ENCODE data around the gene GAMT. TPM values are rescaled to one million over a fixed set of nuclear protein-coding genes. Genes with fewer than 3 reads are reported as not detected.

The GAMT gene
- total and polyA plus RNA-seq, 2 of the 13 experiments (the other 11 are each of a cell fraction or from before 2014, with no cell fraction given), result 115 to 124 TPM

- peak; percentile 94 for TF ChIP-seq UBTF (CRISPR knock-in tag; IDR thresholded peaks at IDR 0.05)
- TF ChIP-seq SPEN (CRISPR knock-in tag; IDR thresholded peaks at IDR 0.05; ENCODE audit: low read depth), result peak; percentile 100
- TF ChIP-seq HNF1B (CRISPR knock-in tag; IDR thresholded peaks at IDR 0.05), result peak; percentile 88
- peak; percentile 94 for TF ChIP-seq ZNF704 (CRISPR knock-in tag; IDR thresholded peaks at IDR 0.05; ENCODE audit: borderline replicate concordance)
Observed at GRCh38 chr19:1438035-1438932, 36.9 kb upstream of the GAMT start, which contains the start of gene RPS15 (continued).

GRCh38 chr19:1437609-1438008 is 36.3 kb upstream of the GAMT start:
- H3K4me1 ChIP-seq (ENCODE audit: insufficient read depth, low read length), result peaks cover 30% of the 10 kb centered on the region
- ATAC-seq, result no peak
- H3K9me3 ChIP-seq (ENCODE audit: low read length), result no peaks in the 10 kb centered on the region
- no peak overlapping the region for H2AFZ ChIP-seq (ENCODE audit: low read length)
- peaks cover 23 to 53% of the 10 kb centered on the region in 2 experiments for H3K36me3 ChIP-seq (replicated peaks in 1 of 2; ENCODE audit: control insufficient read depth in 1 of 2, insufficient read depth in 2 of 2, low read length in 2 of 2)
- H3K4me2 ChIP-seq (ENCODE audit: low read depth, low read length), result peak overlapping the region; percentile 75
- WGBS (ENCODE audit: low lambda C conversion rate), result 34% methylated on average over 8 of the region's 8 CpGs
- H3K79me2 ChIP-seq (ENCODE audit: insufficient read depth, low read length), result peaks cover 31% of the 10 kb centered on the region
- peaks cover 34% of the 10 kb centered on the region for H4K20me1 ChIP-seq (ENCODE audit: insufficient read depth, low read length)
- BruUV-seq (replicated peaks), result no TSS peak
- peak overlapping the region; percentile 82 for H3K27ac ChIP-seq (ENCODE audit: extremely low read length, insufficient read depth, low read length)
- ChIA-PET CTCF (ENCODE audit: low intra/inter-chr PET ratio, low total read pairs) (interaction anchor here (1.2 kb wide), 1 partner anchor 75 kb away, joined by 4 read pairs; the partner anchor contains the start of gene ADAMTSL5), POLR2A (interaction anchor here (0.7 to 2.3 kb wide), 3 partner anchors 13 to 169 kb away, joined by 3 to 10 read pairs (median 4); partner anchors contain the start of gene CIRBP)
- H3K9ac ChIP-seq (ENCODE audit: insufficient read depth, low read depth, low read length), result peak overlapping the region; percentile 61
- peak overlapping the region; percentile 11 to 87 (median 19); a peak in 3 of 6 replicates for H3K4me3 ChIP-seq (replicated peaks in 1 of 3; ENCODE audit: insufficient read depth in 1 of 3, low read depth in 2 of 3, low read length in 3 of 3)
- TF ChIP-seq ZNF121 (CRISPR knock-in tag; IDR thresholded peaks at IDR 0.05) (peak; percentile 80), ZBTB33 (CRISPR knock-in tag; IDR thresholded peaks at IDR 0.05) (peak; percentile 75), NR2F2 (IDR thresholded peaks at IDR 0.05; ENCODE audit: borderline replicate concordance, low read depth) (no peak), ZNF234 (CRISPR knock-in tag; conservative IDR thresholded peaks at IDR 0.05) (0 out of 2 replicates have a peak, but pooled peaks have one; percentile 11), ZNF512 (CRISPR knock-in tag; IDR thresholded peaks at IDR 0.05) (0 out of 2 replicates have a peak, but pooled peaks have one; percentile 1)
- no peak for DNase-seq (ENCODE audit: low spot score)
- intact Hi-C loops (cut with micrococcal nuclease; ENCODE audit: unreplicated experiment) (no loop called here), in situ Hi-C loops (cut with HindIII; ENCODE audit: extremely low pct_ligation_motif_present, low pct_unique_long_range_greater_than_20kb) (no loop called here)
- no peaks in the 10 kb centered on the region for H3K27me3 ChIP-seq (ENCODE audit: control insufficient read depth in 1 of 2, insufficient read depth in 2 of 2, low read length in 2 of 2)
- FAIRE-seq, result no peak

All from HepG2 (cell line).